ENCODE measurements around the gene METTL22.

The METTL22 gene

GRCh38 chr16:8677481-8677880, 56.0 kb downstream of the METTL22 start:
- H3K9me3 ChIP-seq (ENCODE audit: insufficient read depth, low read length): no peaks in the 10 kb centered on the region; the same call in 1 of the 2 replicates
- no peaks in the 10 kb centered on the region for H4K20me1 ChIP-seq (ENCODE audit: low read depth, low read length)
- no peak overlapping the region for H3K4me2 ChIP-seq (ENCODE audit: low read depth, low read length, poor library complexity, severe bottlenecking)
- TF ChIP-seq EZH2phosphoT487 (conservative IDR thresholded peaks at IDR 0.05; ENCODE audit: low read length): no peak
- no peak for TF ChIP-seq CTCF (IDR thresholded peaks at IDR 0.05; ENCODE audit: insufficient read depth, low read length, poor library complexity, severe bottlenecking)
- no peaks in the 10 kb centered on the region for H3F3A ChIP-seq (ENCODE audit: insufficient read depth)
- H2AFZ ChIP-seq (ENCODE audit: low read depth, low read length, severe bottlenecking): no peak overlapping the region
- H3K36me3 ChIP-seq (ENCODE audit: low read length): no peaks in the 10 kb centered on the region
- H3K4me3 ChIP-seq (ENCODE audit: insufficient read depth, low read length, poor library complexity, severe bottlenecking): no peak overlapping the region
- no peaks in the 10 kb centered on the region for H3K79me2 ChIP-seq (ENCODE audit: insufficient read depth, low read length)
- no peak overlapping the region for H3K27ac ChIP-seq (ENCODE audit: low read depth, low read length)
- no peaks in the 10 kb centered on the region for H3K9me2 ChIP-seq (replicated peaks; ENCODE audit: insufficient read depth, low read length)
- H3K27me3 ChIP-seq (ENCODE audit: low read length): peaks cover 3% of the 10 kb centered on the region; the same call in 1 of the 2 replicates
- H3K9ac ChIP-seq (ENCODE audit: low read length): no peak overlapping the region

- Histone ChIP-seq H3K36me3 (ENCODE audit: low read length) (no peaks in the 10 kb centered on the region), H3K4me3 (ENCODE audit: insufficient read depth, low read length, poor library complexity, severe bottlenecking) (no peak overlapping the region), H4K20me1 (ENCODE audit: low read depth, low read length) (no peaks in the 10 kb centered on the region), H3K9me2 (replicated peaks; ENCODE audit: insufficient read depth, low read length) (no peaks in the 10 kb centered on the region), H3K27ac (ENCODE audit: low read depth, low read length) (no peak overlapping the region), H3F3A (ENCODE audit: insufficient read depth) (no peaks in the 10 kb centered on the region), H3K4me2 (ENCODE audit: low read depth, low read length, poor library complexity, severe bottlenecking) (no peak overlapping the region), H2AFZ (ENCODE audit: low read depth, low read length, severe bottlenecking) (no peak overlapping the region), H3K9ac (ENCODE audit: low read length) (no peak overlapping the region), H3K79me2 (ENCODE audit: insufficient read depth, low read length) (no peaks in the 10 kb centered on the region), H3K9me3 (ENCODE audit: insufficient read depth, low read length) (no peaks in the 10 kb centered on the region; the same call in 1 of the 2 replicates), H3K27me3 (ENCODE audit: low read length) (peaks cover 3% of the 10 kb centered on the region; the same call in 1 of the 2 replicates)
- no peak for TF ChIP-seq CTCF (IDR thresholded peaks at IDR 0.05; ENCODE audit: insufficient read depth, low read length, poor library complexity, severe bottlenecking)
Measured at GRCh38 chr16:8678068-8678927, 56.8 kb downstream of the METTL22 start.

GRCh38 chr16:8679151-8679550, 57.7 kb downstream of the METTL22 start:
- Histone ChIP-seq H2AFZ (ENCODE audit: low read depth, low read length, severe bottlenecking) (no peak overlapping the region), H3K9ac (ENCODE audit: low read length) (no peak overlapping the region), H3K79me2 (ENCODE audit: insufficient read depth, low read length) (no peaks in the 10 kb centered on the region), H3K36me3 (ENCODE audit: low read length) (no peaks in the 10 kb centered on the region), H3K4me2 (ENCODE audit: low read depth, low read length, poor library complexity, severe bottlenecking) (no peak overlapping the region), H3F3A (ENCODE audit: insufficient read depth) (no peaks in the 10 kb centered on the region), H3K27ac (ENCODE audit: low read depth, low read length) (no peak overlapping the region), H3K9me2 (replicated peaks; ENCODE audit: insufficient read depth, low read length) (no peaks in the 10 kb centered on the region), H3K27me3 (ENCODE audit: low read length) (peaks cover 3% of the 10 kb centered on the region; the same call in 1 of the 2 replicates), H3K9me3 (ENCODE audit: insufficient read depth, low read length) (no peaks in the 10 kb centered on the region; the same call in 1 of the 2 replicates), H4K20me1 (ENCODE audit: low read depth, low read length) (no peaks in the 10 kb centered on the region), H3K4me3 (ENCODE audit: insufficient read depth, low read length, poor library complexity, severe bottlenecking) (no peak overlapping the region)
- TF ChIP-seq CTCF (IDR thresholded peaks at IDR 0.05; ENCODE audit: insufficient read depth, low read length, poor library complexity, severe bottlenecking) (no peak), EZH2phosphoT487 (conservative IDR thresholded peaks at IDR 0.05; ENCODE audit: low read length) (no peak)
